ENCODE measurements around the gene ASNS.
"Not testable (repeated sequence)": the region's sequence is repeated elsewhere in the genome, so short reads cannot be mapped to it uniquely, and the experiment has no call there.

The ASNS gene

GRCh38 chr7:97872025-97872669, at the start of gene ASNS:
TSS of gene ASNS (minus strand) at chr7:97872408. CDS start at chr7:97869156, 3,252 bp downstream.
- peak; percentile 49 to 87 (median 65) for DNase-seq (ENCODE audit: low read depth in 3 of 3, low spot score in 1 of 3)

GRCh38 chr7:97921254-97921653, 49.0 kb upstream of the ASNS start:
- DNase-seq (ENCODE audit: low read depth in 3 of 3, low spot score in 1 of 3), result not testable (repeated sequence)

GRCh38 chr7:97915267-97915666, 43.1 kb upstream of the ASNS start:
- not testable (repeated sequence) for DNase-seq (ENCODE audit: low read depth in 3 of 3, low spot score in 1 of 3)

GRCh38 chr7:97912294-97912693, 40.1 kb upstream of the ASNS start:
- not testable (repeated sequence) for DNase-seq (ENCODE audit: low read depth in 3 of 3, low spot score in 1 of 3)

GRCh38 chr7:97896893-97897292, 24.7 kb upstream of the ASNS start:
- not testable (repeated sequence) for DNase-seq (ENCODE audit: low read depth in 3 of 3, low spot score in 1 of 3)

- DNase-seq (ENCODE audit: low read depth in 3 of 3, low spot score in 1 of 3), result not testable (repeated sequence)
Observed at GRCh38 chr7:97891721-97892120, 19.5 kb upstream of the ASNS start.

GRCh38 chr7:97879527-97879926, 7.3 kb upstream of the ASNS start:
- not testable (repeated sequence) for DNase-seq (ENCODE audit: low read depth in 3 of 3, low spot score in 1 of 3)

GRCh38 chr7:97874894-97875293, 2.7 kb upstream of the ASNS start:
- not testable (repeated sequence) for DNase-seq (ENCODE audit: low read depth in 3 of 3, low spot score in 1 of 3)

GRCh38 chr7:97873606-97874005, 1.4 kb upstream of the ASNS start:
- DNase-seq (ENCODE audit: low read depth in 3 of 3, low spot score in 1 of 3), result no peak

GRCh38 chr7:97871659-97872024, 566 bp downstream of the ASNS start:
- DNase-seq (ENCODE audit: low read depth in 3 of 3, low spot score in 1 of 3), result peak in 1 of 3 donors; percentile 33

- DNase-seq (ENCODE audit: low read depth in 3 of 3, low spot score in 1 of 3), result no peak
Observed at GRCh38 chr7:97868788-97869187, 3.4 kb downstream of the ASNS start.

GRCh38 chr7:97868314-97868713, 3.9 kb downstream of the ASNS start:
- DNase-seq (ENCODE audit: low read depth in 3 of 3, low spot score in 1 of 3), result no peak

GRCh38 chr7:97865104-97865503, 7.1 kb downstream of the ASNS start:
- DNase-seq (ENCODE audit: low read depth in 3 of 3, low spot score in 1 of 3), result no peak

GRCh38 chr7:97859606-97860204, 12.5 kb downstream of the ASNS start:
- DNase-seq (ENCODE audit: low read depth in 3 of 3, low spot score in 1 of 3), result no peak

- no peak for DNase-seq (ENCODE audit: low read depth in 3 of 3, low spot score in 1 of 3)
Observed at GRCh38 chr7:97858221-97858620, 14.0 kb downstream of the ASNS start.

GRCh38 chr7:97857544-97857943, 14.7 kb downstream of the ASNS start:
- DNase-seq (ENCODE audit: low read depth in 3 of 3, low spot score in 1 of 3), result no peak

- no peak for DNase-seq (ENCODE audit: low read depth in 3 of 3, low spot score in 1 of 3)
Observed at GRCh38 chr7:97851683-97852082, 20.5 kb downstream of the ASNS start.

- DNase-seq (ENCODE audit: low read depth in 3 of 3, low spot score in 1 of 3), result not testable (repeated sequence)
Observed at GRCh38 chr7:97850262-97851031, 21.8 kb downstream of the ASNS start.

- no peak for DNase-seq (ENCODE audit: low read depth in 3 of 3, low spot score in 1 of 3)
Observed at GRCh38 chr7:97847791-97848190, 24.4 kb downstream of the ASNS start.

GRCh38 chr7:97846945-97847344, 25.3 kb downstream of the ASNS start:
- no peak for DNase-seq (ENCODE audit: low read depth in 3 of 3, low spot score in 1 of 3)

GRCh38 chr7:97845622-97846203, 26.5 kb downstream of the ASNS start:
- DNase-seq (ENCODE audit: low read depth in 3 of 3, low spot score in 1 of 3), result no peak

GRCh38 chr7:97844036-97844435, 28.2 kb downstream of the ASNS start:
- DNase-seq (ENCODE audit: low read depth in 3 of 3, low spot score in 1 of 3), result no peak
